Measurements from ENCODE around the gene TCP10L.
"Not testable (repeated sequence)": the region's sequence is repeated elsewhere in the genome, so short reads cannot be mapped to it uniquely, and the experiment has no call there.

TCP10L gene

GRCh38 chr21:32585042-32585710 is at the start of gene TCP10L:
TCP10L (minus strand) TSS chr21:32585523; CDS start chr21:32584304, 1,219 bp downstream.
- Mint-ChIP-seq H3K4me3 (no peak within 1 kb of the TSS), H3K27me3 (peaks cover 3% of the 10 kb centered on the region), H3K27ac (no peak within 1 kb of the TSS), H3K4me1 (ENCODE audit: low read depth) (no peaks in the 10 kb centered on the region), H3K9me3 (ENCODE audit: low read depth) (no peaks in the 10 kb centered on the region), H3K36me3 (peaks cover 8% of the 10 kb centered on the region)

- H3K27me3 Mint-ChIP-seq: peaks cover 2% of the 10 kb centered on the region
- no peak overlapping the region for H3K4me3 Mint-ChIP-seq
- peaks cover 16% of the 10 kb centered on the region for H3K36me3 Mint-ChIP-seq
- H3K27ac Mint-ChIP-seq: no peak overlapping the region
- no peaks in the 10 kb centered on the region for H3K9me3 Mint-ChIP-seq (ENCODE audit: low read depth)
- peaks cover 4% of the 10 kb centered on the region for H3K4me1 Mint-ChIP-seq (ENCODE audit: low read depth)
Observed at GRCh38 chr21:32626621-32627196, 41.4 kb upstream of the TCP10L start.

GRCh38 chr21:32618218-32618617 is 32.9 kb upstream of the TCP10L start:
- H3K27ac Mint-ChIP-seq; H3K36me3 Mint-ChIP-seq; H3K27me3 Mint-ChIP-seq; H3K4me1 Mint-ChIP-seq (ENCODE audit: low read depth); H3K9me3 Mint-ChIP-seq (ENCODE audit: low read depth); H3K4me3 Mint-ChIP-seq: not testable (repeated sequence)

GRCh38 chr21:32613436-32614043 is 28.2 kb upstream of the TCP10L start:
- Mint-ChIP-seq H3K27me3 (no peaks in the 10 kb centered on the region), H3K9me3 (ENCODE audit: low read depth) (no peaks in the 10 kb centered on the region), H3K36me3 (peaks cover 7% of the 10 kb centered on the region), H3K27ac (no peak overlapping the region), H3K4me3 (peak overlapping the region; percentile 96), H3K4me1 (ENCODE audit: low read depth) (peaks cover 22% of the 10 kb centered on the region)

GRCh38 chr21:32612999-32613337 is 27.6 kb upstream of the TCP10L start:
- Mint-ChIP-seq H3K36me3 (peaks cover 7% of the 10 kb centered on the region), H3K9me3 (ENCODE audit: low read depth) (no peaks in the 10 kb centered on the region), H3K27ac (peak overlapping the region; percentile 87), H3K27me3 (no peaks in the 10 kb centered on the region), H3K4me1 (ENCODE audit: low read depth) (peaks cover 22% of the 10 kb centered on the region), H3K4me3 (peak overlapping the region; percentile 96)

GRCh38 chr21:32612075-32612998 is 27.0 kb upstream of the TCP10L start, which contains the start of gene CFAP298:
CFAP298 (minus strand) TSS chr21:32612377; CDS start chr21:32612243, 134 bp downstream.
- Mint-ChIP-seq H3K36me3 (peaks cover 11% of the 10 kb centered on the region), H3K4me1 (ENCODE audit: low read depth) (peaks cover 22% of the 10 kb centered on the region), H3K27me3 (no peaks in the 10 kb centered on the region), H3K4me3 (peak within 1 kb of the TSS; percentile 96), H3K9me3 (ENCODE audit: low read depth) (no peaks in the 10 kb centered on the region), H3K27ac (peak within 1 kb of the TSS; percentile 87)

GRCh38 chr21:32611471-32611997 is 26.2 kb upstream of the TCP10L start:
- Mint-ChIP-seq H3K36me3 (peaks cover 13% of the 10 kb centered on the region), H3K27me3 (no peaks in the 10 kb centered on the region), H3K4me1 (ENCODE audit: low read depth) (peaks cover 22% of the 10 kb centered on the region), H3K9me3 (ENCODE audit: low read depth) (no peaks in the 10 kb centered on the region), H3K4me3 (peak overlapping the region; percentile 96), H3K27ac (peak overlapping the region; percentile 87)

- Mint-ChIP-seq H3K4me1 (ENCODE audit: low read depth) (peaks cover 22% of the 10 kb centered on the region), H3K36me3 (peaks cover 13% of the 10 kb centered on the region)
- not testable (repeated sequence) for H3K27me3 Mint-ChIP-seq
Observed at GRCh38 chr21:32610940-32611339, 25.6 kb upstream of the TCP10L start.

GRCh38 chr21:32608851-32609250 is 23.5 kb upstream of the TCP10L start:
- H3K36me3 Mint-ChIP-seq: peaks cover 13% of the 10 kb centered on the region
- peak overlapping the region; percentile 52 for H3K4me3 Mint-ChIP-seq
- no peaks in the 10 kb centered on the region for H3K9me3 Mint-ChIP-seq (ENCODE audit: low read depth)
- H3K4me1 Mint-ChIP-seq (ENCODE audit: low read depth): peaks cover 22% of the 10 kb centered on the region
- no peak overlapping the region for H3K27ac Mint-ChIP-seq
- no peaks in the 10 kb centered on the region for H3K27me3 Mint-ChIP-seq

More at GRCh38 chr21:32610940-32611339, 25.6 kb upstream of the TCP10L start:
- peak overlapping the region; percentile 64 for H3K4me3 Mint-ChIP-seq
- H3K27ac Mint-ChIP-seq; H3K9me3 Mint-ChIP-seq (ENCODE audit: low read depth): not testable (repeated sequence)

- no peak overlapping the region for H3K27ac Mint-ChIP-seq
- H3K36me3 Mint-ChIP-seq: peaks cover 21% of the 10 kb centered on the region
- no peaks in the 10 kb centered on the region for H3K9me3 Mint-ChIP-seq (ENCODE audit: low read depth)
- peaks cover 14% of the 10 kb centered on the region for H3K4me1 Mint-ChIP-seq (ENCODE audit: low read depth)
- no peak overlapping the region for H3K4me3 Mint-ChIP-seq
- H3K27me3 Mint-ChIP-seq: no peaks in the 10 kb centered on the region
Observed at GRCh38 chr21:32605469-32605868, 20.1 kb upstream of the TCP10L start.

- H3K4me3 Mint-ChIP-seq: no peak overlapping the region
Observed at GRCh38 chr21:32604464-32604863, 19.1 kb upstream of the TCP10L start.

GRCh38 chr21:32603131-32603530 is 17.8 kb upstream of the TCP10L start:
- peaks cover 15% of the 10 kb centered on the region for H3K36me3 Mint-ChIP-seq
- H3K9me3 Mint-ChIP-seq (ENCODE audit: low read depth): no peaks in the 10 kb centered on the region
- no peak overlapping the region for H3K4me3 Mint-ChIP-seq
- no peak overlapping the region for H3K27ac Mint-ChIP-seq
- H3K27me3 Mint-ChIP-seq: no peaks in the 10 kb centered on the region
- no peaks in the 10 kb centered on the region for H3K4me1 Mint-ChIP-seq (ENCODE audit: low read depth)

More at GRCh38 chr21:32604464-32604863, 19.1 kb upstream of the TCP10L start:
- Mint-ChIP-seq H3K36me3 (peaks cover 19% of the 10 kb centered on the region), H3K9me3 (ENCODE audit: low read depth) (no peaks in the 10 kb centered on the region), H3K27me3 (no peaks in the 10 kb centered on the region), H3K4me1 (ENCODE audit: low read depth) (peaks cover 5% of the 10 kb centered on the region), H3K27ac (no peak overlapping the region)

GRCh38 chr21:32602099-32602498 is 16.8 kb upstream of the TCP10L start:
- no peaks in the 10 kb centered on the region for H3K9me3 Mint-ChIP-seq (ENCODE audit: low read depth)
- no peaks in the 10 kb centered on the region for H3K4me1 Mint-ChIP-seq (ENCODE audit: low read depth)
- H3K27me3 Mint-ChIP-seq: no peaks in the 10 kb centered on the region
- H3K36me3 Mint-ChIP-seq: peaks cover 11% of the 10 kb centered on the region
- no peak overlapping the region for H3K4me3 Mint-ChIP-seq
- H3K27ac Mint-ChIP-seq: no peak overlapping the region

- H3K27me3 Mint-ChIP-seq: no peaks in the 10 kb centered on the region
- H3K36me3 Mint-ChIP-seq: peaks cover 8% of the 10 kb centered on the region
- no peak overlapping the region for H3K27ac Mint-ChIP-seq
- H3K9me3 Mint-ChIP-seq (ENCODE audit: low read depth): no peaks in the 10 kb centered on the region
- H3K4me3 Mint-ChIP-seq: no peak overlapping the region
- peaks cover 2% of the 10 kb centered on the region for H3K4me1 Mint-ChIP-seq (ENCODE audit: low read depth)
Observed at GRCh38 chr21:32599526-32599925, 14.2 kb upstream of the TCP10L start.

Data from activated naive CD8-positive, alpha-beta T cell (primary cell).